HG03039 (cell line): ENCODE data around the gene GRK1.

Source experiments
- ATAC-seq: cut with Tn5 transposase; IDR thresholded peaks from one replicate; pipeline ENCODE4 v1.9.1; 2021; ENCODE audit warnings: mild to moderate bottlenecking, moderate library complexity; ENCODE audit not compliant: unreplicated experiment

GRK1 gene

DNA sequence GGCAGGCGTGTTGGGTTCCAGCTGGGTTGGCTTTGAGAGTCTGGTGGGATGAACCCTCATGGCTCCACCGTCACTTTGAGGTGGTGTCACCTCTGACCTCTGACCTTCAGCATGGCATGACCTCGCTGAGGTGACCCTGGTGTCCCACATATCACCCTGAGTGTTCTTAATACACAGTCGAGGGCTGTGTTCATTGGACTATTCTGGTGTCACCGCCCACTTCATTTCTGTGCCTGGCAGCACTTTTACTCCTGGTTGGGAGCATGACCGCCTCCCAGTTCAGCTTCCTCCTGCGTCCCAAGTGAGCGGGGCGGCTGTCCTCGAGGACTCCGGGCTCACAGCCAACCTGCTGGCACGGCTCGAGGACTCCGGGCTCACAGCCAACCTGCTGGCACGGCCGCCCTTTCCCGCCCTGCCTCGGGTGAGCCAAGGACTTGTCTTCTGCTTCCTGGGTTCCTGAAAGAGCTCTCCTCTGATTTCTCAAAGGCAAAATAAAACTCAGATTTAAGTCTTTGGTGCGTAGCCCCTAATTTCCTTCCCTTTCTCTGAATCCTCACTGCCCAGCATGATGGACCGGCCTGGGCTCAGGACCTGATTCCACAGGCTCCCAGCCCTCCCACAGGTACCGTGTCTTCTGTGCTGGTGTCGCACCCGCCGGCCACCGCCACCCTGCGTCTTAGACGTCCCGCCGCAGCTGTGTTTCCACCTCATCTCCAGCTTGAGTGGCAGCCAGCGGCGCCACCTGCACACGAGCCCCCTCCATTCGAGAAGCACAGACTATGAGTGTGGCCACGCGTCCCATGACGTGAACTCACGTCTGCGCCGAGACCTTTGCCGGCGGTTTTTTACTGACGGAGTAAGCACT is 19.4 kb upstream of the GRK1 start:
- ATAC-seq, result no peak

DNA sequence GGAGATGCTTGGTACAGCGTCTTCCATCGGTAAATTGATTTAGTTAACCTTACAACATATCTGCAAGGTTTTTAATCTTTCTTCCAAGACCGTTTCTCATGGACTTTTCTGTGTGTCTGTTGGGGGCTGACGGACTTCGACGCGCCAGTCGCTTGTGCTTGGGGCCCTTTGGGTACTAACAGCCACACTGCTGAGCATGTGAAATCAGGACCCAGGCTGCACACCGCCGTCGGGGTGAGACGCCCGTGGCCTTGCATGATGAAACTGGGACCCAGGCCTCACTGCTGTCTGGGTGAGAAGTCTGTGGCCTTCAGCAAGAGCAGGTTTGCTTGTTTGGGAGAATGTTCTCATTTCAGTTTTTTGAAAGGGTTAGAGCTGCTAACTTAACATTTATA is 18.8 kb upstream of the GRK1 start:
- no peak for ATAC-seq

DNA sequence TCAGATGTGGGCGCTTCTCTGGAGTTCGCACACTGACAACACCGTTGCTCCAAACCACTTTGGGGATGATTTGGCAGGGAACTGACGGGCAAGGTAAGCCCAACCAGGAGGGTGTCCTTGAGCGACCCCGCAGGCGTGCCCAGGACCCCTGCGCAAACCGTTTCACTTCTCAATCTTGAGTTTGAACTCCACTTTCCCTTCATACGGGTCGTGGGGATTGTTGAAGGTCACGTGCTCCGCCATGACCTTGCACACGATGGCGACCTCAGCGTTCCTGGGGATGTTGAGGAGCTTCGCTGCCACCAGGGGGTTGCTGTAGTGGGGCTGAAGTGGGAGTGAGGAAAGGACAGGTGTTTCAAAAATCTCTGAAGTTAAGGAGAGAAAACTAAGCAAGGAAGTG is 17.8 kb upstream of the GRK1 start:
- no peak for ATAC-seq

DNA sequence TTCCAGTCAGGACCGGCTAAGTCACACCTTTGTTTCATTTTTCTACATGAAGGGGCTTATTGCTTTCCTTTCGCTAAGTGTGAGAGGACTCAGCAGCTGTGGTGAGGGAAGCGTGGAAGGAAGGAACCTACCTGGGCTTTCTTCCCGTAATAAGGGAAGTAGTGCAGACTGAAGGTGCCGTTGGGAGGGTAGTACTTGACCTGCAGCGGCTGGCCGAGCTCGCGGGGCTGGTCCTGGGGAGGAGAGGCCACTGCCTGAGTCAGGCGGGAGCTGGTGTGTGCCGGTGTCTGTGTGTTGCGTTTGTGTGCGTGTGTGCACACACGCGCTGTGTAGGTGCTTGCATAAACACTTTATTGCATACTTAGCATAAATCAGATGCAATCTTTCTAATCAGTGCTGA is 16.7 kb upstream of the GRK1 start:
- ATAC-seq, result no peak

DNA sequence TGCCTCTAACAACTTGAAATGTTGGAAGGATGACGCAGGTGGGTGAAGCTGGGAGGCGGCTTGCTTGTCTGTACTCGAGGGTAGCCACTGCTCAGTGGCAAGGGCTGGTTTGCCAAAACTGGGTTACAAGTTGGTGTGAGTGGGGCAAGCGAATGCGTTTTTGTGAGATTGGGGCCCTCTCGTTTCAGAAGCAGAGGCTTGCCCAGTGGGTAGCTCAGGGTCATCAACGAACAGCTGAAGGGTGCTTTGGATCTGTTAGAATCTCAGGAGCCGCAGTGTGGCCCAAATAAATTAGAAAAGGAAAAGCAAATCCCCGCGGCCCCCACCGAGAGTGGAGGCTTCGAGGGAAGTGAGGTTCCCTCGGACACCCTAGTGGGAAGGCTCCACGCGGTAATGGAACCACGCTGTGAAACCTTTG is 16.3 kb upstream of the GRK1 start:
- ATAC-seq, result no peak

DNA sequence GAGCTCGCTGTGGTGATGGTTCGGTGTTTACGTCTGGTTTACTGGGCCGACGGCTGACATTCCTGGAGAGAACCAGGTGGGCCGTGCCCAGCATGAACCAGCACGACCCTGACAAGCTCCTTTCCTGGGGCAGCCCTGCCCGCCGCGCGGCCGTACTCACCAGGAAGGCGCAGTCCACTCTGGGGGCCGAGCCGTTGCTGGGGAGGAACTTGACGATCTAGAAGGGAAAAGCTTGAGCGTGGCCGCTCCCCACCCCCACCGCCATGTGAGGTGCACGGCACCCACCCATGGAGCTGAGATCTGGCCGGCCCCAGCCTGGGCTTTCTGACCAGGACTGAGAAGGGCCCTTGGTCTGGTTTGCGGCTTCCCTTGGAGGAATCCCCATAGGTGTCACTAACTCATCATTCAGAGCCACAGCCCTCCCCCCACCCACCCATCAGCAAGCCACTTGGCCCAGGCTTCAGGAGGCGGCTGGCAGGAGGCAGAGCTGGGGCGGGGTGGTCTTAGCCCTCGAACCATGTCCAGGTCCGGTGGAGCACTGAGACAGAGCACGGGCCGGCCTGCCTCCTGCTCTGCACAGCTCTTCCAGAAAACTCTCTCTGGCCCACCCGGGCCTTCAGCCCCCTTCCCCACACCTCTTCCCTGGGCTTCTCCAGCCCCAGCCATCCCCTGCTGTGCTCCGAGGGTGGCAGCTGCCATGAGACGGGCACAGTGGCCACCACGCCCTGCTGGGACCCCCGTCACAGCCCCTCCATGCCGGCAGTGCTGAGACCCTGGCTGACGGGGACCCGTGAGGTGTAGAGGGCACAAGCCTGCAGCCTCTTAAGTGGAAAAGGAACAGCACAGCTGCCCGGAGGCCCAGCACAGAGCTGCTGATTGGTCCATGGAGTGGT is 15.3 kb upstream of the GRK1 start:
- no peak for ATAC-seq

DNA sequence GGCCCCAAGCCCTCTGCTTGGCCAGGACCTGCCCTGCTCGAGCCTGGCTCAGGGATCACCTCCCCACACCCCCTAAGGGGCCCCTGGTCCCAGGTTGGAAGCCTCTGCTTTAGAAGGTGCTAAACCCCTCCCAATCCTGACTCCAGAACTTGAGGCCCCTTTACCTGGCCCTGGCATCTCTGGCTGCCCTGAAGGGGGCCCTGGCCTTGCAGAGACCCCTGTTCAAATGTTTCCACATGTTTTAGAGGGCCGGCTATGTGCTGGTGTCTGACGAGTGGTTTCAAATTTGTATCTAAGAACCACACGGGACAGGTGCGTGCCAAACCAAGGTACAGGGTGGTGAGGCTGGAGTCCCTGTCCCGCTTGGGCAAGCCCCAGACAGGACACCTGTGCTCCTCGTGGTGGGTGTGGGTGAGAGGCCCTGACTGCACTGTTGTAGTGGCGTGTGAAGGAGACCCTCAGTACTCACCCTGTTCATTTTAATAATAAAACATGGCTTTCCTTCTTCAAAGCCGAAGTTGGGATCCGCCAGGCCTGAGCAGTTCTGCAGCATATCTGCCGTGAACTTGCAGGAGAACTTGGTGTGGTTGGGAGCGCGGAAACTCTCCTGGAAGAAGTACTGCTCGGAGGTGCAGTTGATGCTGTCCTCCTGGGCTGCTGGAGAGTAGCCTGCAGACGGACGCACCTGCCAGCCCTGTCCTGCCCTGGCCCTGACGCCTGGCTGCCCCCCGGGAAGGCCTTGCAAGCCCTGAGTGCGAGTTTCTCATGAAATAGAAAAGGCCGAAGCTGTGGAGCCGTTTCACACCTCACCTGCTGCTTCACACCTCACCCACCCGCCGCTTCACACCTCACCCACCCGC is 14.4 kb upstream of the GRK1 start:
- no peak for ATAC-seq

DNA sequence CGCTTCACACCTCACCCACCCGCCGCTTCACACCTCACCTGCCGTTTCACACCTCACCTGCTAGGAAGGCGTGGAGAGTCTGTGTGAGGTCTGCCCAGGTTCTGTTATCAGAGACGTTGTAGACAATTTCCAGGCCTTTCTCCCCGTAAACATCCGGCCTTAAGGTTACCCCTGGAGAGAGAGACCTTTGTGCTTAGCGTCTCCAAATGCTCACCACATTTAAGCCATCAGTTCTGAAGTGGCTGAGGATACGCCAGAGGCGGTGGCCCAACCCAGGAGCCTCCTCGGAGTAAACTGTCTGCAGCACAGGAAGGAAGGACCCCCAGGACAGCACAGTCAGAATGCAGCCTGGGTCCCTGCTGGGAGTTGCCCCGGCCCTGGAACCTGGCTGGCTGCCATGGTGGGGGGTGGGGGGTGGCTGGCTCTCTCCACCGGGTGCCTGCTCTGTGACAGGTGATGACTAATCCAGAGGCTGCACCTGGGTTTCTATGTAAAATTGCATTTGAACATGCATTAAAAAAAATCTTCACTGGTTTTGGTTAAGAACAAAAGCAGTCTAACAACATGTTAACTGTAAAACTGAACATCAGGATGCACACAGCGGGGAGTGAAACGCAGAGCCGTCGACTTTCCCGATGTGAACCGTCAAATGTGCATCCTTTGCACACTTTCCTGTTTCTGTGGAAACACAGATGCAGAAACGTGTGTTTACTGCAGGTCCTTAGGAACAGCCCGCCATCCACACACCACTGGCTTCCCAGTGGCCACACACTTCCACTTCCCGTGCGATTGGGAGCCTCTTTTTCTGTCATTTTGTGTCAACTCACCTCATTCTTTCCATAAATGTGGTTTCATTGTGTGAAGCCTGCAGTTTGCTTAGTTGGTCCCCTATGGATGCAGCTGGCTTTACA is 13.5 kb upstream of the GRK1 start:
- ATAC-seq, result no peak

DNA sequence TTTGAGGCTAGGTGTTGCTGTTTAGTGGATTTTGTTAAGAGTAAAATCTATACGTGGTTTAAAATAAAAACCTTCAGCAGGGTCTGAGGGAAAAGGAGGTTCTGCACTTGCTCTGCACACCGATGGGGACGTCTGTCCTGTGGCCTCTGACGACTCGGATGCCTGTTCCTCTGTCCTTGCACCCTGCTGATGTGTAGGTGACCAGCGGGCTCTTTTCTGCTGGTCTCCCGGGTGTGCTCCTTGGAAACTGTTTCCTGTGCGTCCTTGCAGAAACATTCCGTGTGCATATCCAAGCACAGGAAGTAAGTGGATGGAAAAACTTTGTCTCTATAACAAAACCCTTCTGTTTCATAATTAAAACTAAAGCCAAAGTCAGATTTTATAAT is 12.9 kb upstream of the GRK1 start:
- no peak for ATAC-seq

DNA sequence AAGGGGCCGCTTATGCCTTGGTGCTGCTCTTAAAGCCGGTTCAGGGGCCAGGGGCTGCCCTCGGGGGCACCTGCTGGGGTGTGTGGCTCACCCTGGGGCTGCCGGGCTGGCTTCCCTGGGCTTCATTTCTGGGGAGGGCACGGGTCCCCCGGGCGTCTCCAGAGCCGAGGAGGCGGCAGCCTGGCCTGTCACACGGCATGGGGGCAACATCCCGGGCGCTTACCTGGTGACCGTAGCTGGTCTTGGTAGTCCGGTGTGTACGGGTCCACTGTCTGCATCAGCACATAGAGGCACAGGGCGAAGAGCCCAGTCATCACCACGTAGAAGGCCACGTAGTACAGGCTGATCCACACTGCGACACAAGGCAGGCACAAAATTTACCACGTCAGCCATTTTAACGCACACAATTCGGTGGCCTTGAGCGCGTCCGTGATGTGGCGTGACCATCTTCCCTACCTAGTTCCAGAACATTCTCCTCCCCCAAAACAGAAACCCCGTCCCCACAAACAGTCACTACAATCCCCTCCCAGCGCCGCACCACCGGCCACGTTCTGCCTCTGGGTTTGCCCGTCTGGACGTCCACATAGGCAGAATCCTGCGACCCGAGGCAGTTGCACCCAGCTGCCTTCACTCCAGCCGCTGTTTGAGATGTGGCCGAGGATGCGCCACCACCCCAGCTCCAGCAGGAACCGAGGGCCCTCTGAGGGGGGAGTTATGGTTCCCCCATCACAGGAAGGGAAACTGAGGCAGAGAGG is 12.3 kb upstream of the GRK1 start:
- ATAC-seq, result no peak

DNA sequence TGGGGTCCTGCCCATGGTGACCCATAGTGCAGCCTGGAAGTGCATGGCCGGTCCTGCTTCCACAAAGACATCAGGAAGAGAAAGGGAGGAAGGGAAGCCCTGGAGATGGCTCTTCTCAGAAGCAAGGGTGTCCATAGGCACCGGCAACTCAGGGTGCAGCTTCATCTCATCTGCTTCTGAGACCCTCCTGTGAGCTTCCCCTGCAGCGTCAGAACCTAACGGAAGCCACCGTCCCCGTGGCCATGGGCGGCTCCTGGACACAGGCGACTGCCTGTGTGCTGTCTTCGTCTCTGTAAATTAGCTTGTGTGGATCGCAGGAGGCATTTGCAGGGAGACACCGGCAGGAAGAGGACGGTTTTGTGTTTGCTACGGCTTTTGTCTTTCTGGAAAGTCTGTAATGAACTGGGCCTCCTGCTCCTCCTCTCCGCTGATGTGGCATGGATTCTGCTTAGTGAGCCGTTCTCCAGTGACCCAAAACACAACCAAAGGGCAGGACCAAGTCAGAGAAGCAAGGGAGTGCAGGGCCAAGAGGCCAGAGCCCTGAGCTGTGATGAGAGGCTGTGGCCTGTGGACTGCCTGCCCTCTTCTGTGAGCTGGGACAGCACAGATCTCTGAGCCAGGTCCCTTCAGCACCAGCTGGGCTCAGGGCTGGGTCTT is 11.5 kb upstream of the GRK1 start:
- ATAC-seq, result no peak

DNA sequence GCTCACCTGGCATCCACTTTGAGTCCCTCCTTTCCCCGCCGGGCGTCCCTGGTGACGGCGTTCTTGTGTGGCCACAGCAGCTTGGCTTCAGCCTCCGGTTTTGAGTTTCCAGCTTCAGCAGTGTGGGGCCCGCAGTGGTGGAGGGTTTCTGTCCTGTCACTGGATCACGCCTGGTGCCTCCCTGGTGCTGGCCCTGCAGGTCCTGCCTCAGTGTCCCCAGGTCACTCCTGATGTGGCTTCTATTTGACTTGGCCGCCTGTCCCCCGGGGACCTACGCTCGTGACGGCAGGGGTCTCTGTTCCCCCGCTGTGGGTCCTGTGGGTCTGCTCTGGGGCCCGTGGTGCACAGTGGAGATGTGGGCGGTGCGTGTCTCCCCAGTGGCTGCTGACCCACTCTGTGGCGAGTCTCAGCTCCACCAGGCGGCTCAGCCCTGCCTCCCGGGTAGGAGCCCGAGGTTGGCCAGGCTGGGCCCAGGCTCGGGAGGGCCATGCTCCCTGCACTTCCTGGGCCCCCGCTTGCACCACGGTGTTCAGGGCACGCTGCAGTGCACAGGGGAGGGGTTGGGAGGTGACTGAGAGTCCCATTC is 10.9 kb upstream of the GRK1 start:
- no peak for ATAC-seq

DNA sequence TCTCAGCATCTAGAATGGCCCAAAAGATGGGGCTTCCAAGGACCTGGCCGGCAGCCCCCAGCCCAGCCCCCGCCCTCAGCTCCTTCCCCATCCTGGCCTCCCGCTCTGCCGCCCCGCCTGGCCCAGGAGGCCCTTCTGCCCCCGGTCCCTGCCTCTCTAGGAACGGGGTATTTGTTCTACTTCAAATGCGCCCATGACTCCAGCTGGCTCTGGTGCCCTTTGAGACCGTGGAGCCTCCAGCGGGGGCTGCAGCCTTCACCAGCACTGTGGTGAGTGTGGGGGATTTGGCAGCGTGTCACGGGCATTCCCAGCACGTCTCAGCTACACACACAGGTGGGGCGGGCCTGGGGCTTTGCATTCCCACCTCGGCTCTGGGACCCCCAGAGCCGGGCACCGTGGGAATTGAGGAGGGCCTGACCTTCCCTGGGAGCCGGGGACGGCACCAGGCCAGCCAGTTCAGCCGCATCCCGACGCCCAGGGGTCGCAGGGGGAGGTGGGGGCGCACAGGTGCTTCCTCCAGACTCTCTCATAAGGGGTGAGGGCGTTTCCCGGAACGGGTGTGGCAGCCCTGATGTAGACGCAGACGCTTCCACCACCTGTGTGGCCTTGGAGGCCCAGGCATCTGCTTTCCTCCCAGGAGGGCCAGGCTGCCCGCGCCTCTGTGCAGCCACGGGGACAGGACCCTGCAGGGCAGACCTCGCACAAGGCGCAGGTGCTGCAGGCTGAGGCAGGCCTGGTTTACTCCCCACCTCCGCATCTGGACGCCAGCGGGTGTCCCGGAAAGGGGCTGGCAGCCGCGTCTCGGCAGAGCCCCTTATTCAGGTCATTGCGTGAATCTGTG is 10.0 kb upstream of the GRK1 start:
- no peak for ATAC-seq

DNA sequence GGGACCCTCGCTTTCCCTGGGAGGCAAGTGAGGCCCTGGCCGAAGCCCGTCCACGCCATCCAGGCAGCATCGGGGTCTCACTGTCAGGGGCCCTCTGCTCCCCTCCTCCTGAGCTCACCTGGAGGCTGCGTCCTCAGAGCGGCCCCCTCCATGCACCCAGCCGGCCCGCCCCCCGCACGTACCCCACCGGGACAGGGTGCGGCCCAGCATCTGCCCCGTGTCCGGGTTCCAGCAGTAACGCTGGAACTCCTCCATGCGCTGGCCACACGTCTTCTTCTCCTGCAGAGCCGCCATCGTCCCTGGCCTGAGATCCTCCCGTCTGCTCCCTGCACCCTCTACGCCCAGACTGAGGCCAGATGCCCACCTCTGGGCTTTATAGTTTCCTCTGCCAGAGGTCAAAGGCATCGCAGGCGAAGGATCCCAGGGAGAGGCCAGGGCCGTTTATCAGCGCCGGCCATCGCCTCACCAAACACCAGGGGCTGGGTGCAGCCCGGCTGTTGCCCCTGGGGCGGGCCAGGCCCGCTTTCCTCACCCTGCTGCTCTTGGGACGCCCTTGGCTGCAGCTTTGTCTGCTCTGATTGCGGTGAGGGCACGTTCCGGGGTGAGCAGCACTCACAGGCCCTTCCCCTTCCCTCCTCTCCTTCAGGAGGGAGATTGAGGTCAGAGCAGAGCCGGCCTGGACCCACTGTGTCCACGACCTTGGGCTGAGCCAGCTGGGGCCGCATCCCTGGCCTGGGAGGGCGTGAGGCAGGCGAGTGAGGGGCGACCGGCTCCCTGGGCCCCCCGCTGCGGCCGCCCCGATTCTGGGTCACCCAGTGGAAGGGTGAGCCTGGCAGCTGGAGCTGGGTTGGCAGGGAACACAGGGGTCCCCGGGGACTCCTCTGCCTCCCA is 8.9 kb upstream of the GRK1 start, which contains the start of gene ATP4B:
Gene ATP4B, minus strand, starts transcription at position 348 of the 891 bp plus-strand sequence. Its CDS starts 54 bp downstream, at position 294.
- ATAC-seq, result no peak

DNA sequence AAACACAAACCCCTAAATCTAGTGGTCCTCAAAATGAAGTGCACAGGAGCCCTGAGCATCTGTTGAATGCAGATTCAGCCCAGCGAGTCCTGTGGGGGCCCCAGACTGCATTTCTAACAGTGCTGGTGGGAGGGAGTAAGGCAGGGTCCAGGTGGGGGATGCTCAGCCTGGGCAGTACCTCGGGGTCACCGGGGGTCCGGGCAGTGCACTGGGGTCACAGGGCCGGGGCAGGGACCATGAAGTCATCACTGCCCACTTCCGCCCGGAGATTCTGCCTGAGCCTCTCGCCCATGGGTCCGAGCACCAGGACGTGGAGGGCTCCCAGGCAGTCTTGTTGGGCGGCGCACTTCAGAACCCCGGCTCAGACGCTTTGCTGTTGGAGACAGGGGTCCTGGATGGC is 8.2 kb upstream of the GRK1 start:
- ATAC-seq, result no peak

DNA sequence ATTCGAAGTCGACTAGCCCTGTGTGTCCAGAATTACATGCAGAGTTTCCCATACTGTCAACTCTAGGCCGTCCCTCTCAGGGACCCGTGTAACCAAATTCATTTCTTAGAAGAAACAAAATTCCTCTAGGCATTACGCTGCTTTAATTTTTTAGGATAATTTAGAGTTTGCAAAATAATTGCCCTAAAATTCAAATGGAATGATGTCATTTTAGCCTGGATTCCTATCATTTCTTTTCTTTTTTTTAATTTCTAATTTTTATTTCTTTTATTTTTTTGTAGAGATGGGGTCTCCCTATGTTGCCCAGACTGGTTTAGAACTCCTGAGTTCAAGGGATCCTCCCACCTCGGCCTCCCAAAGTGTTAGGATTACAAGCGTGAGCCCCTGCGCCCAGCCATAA is 7.7 kb upstream of the GRK1 start:
- no peak for ATAC-seq
